NAMALWA (cell line): ENCODE results near the gene UPP1.
"Not testable (repeated sequence)": the region's sequence is repeated elsewhere in the genome, so short reads cannot be mapped to it uniquely, and the experiment has no call there.

ENCODE experiments used
- DNase-seq: peaks from one replicate; pipeline ENCODE4 v3.0.0-alpha.2; 2015; ENCODE audit warnings: low spot score

Gene UPP1

DNA sequence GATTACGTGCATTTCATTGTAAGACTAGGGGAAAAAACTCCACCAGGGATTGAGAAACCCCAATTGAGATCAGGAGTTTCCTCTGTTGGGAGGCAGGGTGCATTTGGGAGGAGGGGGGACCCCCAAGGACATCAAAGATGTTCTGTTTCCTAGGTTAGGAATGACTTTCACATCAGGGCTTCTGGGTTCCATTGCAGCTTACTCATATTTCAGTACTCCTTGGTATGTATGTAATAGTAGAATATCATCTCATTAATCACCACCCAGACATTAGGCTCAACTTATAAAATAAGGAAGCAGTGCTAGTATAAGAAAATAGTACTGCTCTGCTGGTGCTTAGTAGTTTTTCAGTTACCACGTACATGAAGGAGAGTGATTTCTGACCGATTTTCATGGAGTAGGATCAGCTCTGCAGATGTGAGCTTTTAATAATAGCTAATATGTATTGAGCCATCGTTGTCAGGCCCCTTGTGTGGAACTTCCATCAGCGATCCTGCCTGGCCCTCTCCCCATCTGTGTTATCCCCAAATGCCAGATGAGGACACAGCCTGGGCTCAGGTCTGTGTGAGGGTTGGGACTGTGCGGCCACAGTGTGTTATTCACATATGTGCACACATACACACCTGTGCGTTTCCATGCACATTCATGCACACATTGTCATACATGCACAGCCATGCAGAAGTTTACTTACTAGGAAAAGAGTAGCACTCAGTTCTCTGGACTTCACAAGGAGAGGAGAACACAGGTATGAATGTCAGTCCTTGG, 23.5 kb downstream of the UPP1 start:
- DNase-seq: no peak

DNA sequence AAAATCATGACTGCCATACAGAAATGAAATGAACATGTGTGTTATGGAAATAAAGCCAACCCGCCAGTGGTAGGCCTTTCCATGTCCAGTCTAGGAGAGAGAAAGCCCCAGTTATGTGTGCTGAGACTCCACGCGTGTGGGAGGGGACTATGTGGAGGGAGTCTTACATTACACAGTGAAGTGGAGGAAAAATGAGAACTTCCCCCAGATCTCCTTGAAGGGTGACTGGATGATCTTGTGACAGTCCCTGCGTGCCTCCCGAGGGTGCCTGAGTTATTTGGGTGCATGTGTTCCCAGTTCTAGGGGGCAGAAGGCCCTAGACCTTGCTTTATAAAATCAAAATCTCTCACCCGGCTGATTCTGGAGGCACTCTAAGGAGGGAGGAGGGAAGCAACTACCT, 24.2 kb downstream of the UPP1 start:
- DNase-seq: no peak

DNA sequence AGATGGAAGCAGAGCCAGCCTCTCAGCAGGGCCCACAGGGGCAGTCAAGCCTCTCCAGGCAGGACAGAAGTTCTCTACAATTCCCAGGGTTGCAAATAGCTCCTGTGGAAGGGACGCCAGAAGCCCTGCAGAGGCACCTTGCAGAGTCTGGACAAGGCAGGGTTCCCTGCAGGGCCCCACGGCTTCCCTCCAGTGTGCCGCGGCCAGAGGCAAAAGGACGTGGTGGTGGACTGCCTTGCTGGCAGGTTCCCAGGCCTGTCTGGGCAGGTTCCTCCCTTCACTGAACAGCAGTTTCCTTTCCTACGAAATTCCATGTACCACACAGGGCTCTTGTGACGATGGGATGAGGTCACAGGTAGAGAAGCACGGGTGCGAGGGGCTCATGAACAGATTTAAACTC, 25.1 kb downstream of the UPP1 start:
- DNase-seq: no peak

DNA sequence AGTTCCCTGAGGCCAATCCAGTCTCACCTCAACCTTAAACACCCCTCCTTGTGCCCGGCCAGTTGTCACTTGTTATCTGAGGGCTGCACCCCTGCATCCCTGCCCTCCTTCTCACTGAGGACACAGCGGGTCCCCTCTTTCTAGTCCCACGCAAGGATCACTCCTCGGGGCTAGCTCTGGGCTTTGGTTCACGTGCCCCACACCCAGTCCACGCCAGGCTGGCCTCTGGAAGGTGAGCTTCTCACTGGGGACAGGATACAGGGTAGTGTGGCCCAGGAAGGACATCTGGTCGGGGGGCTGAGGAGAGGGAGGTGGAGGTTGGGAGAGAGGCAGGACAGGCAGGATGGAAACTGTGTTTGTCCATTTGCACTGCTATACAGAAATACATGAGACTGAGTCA, 25.5 kb downstream of the UPP1 start:
- DNase-seq: no peak

DNA sequence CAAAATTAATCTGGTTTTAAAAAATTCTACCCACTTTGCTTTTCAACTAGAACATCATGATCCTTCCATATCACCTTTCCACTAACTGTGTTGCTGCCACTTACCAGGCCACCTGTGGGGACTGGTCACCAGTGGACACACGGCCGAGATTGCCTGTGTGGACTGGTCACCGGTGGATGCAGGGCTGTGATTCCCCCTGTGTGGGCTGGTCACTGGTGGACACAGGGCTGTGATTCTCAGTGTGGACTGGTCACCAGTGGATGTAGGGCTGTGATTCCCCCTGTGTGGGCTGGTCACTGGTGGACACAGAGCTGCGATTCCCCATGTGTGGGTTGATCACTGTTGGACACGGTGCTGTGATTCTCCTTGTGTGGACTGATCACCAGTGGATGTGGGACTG, 27.0 kb downstream of the UPP1 start:
- no peak for DNase-seq

DNA sequence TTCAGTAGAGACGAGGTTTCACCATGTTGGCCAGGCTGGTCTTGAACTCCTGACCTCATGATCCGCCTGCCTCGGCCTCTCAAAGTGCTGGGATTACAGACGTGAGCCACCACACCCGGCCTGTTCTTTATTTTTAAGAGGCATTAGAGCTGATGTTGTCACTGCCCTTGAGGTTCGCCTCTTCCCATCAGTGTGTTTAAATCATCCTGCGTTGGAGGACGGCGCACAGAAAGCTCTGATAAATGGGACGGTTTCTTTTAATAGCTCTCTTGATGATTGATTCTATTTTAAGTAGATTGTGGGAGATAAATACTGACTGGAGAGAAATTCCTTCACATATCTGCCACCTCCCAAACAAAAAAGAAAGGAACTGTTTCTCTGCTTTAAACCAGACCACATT, 29.0 kb downstream of the UPP1 start:
- DNase-seq: no peak

DNA sequence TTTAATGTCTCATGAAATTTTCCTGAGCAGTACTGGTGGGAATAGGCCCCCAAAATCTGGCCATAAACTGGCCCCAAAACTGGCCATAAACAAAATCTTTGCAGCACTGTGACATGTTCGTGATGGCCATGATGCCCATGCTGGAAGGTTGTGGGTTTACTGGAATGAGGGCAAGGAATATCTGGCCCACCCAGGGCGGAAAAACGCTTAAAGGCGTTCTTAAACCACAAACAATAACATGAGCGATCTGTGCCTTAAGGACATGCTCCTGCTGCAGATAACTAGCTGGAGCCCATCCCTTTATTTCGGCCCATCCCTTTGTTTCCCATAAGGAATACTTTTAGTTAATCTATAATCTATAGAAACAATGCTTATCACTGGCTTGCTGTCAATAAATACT, 31.5 kb downstream of the UPP1 start:
- not testable (repeated sequence) for DNase-seq

DNA sequence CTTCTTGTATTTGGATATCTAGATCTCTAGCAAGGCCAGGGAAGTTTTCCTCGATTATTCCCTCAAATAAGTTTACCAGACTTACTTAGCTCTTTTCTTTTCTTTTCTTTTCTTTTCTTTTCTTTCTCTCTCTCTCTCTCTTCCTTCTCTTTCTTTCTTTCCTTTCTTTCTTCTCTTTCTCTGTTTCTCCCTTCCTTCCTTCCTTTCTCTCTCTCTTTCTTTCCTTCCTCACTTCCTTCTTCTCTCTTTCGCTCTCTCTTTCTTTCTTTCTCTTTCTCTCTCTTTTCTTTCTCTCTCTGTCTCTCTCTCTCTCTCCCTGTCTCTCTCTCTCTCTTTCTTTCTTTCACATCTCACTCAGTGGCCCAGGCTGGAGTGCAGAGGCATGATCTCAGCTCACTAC, 37.0 kb downstream of the UPP1 start:
- DNase-seq: no peak

DNA sequence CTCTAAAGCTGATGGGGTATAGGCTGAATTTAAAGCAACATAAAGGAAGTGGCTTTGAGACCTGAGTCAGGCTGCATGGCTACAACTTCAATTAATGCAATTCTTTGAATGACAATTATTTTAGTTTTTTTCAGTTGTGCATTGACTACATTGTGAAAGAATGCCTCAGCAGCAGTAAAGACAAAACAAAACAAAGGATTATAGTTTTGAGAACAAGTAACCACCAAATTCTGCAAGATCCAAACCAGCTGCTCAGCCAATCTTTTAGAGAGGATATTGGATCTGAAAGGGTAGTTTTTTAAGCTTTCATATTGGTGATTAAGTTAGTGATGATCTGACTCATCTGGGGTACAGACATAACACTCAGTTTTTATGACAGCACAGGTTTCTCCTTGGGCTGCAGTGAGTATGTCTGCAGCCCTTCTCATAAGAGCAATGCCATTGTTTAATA, 41.6 kb downstream of the UPP1 start:
- DNase-seq: no peak

DNA sequence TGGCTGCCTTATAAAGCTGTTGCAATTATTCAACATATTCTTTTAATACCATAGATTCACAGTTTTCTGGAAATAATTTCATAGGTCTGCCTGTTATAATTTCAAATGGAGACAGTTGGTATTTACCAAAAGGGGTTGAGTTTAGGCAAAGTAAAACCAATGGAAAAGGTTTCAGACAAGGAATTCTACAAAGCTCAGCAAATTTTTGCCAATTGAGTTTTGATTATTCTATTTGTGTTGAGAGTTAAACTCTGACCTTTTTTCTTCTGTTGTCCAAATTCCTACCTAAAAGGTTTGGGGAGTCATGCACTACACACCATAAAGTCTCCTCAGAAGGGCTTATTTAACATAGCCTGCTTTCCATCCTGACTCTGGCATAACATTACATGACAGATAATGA, 43.7 kb downstream of the UPP1 start:
- no peak for DNase-seq

DNA sequence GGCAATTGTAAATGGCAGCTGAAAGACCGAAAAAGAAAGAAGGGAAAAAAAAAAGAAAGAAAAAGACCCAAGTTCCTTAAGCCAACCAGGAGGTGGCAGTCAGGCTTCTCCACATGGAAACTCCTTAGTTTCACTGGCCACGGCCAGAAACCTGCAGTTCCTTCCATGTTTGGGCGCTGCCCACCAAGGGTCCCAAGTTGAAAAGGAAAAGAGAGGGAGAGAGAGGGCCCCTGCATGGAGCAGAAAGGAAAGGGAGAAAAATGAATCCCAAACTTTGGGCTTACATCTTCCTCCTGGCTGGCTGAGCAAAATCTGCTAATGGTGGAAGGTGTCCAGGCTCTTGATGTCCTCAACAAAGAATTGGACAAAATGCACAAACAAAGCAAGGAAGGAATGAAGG, 50.4 kb downstream of the UPP1 start:
- DNase-seq: no peak

DNA sequence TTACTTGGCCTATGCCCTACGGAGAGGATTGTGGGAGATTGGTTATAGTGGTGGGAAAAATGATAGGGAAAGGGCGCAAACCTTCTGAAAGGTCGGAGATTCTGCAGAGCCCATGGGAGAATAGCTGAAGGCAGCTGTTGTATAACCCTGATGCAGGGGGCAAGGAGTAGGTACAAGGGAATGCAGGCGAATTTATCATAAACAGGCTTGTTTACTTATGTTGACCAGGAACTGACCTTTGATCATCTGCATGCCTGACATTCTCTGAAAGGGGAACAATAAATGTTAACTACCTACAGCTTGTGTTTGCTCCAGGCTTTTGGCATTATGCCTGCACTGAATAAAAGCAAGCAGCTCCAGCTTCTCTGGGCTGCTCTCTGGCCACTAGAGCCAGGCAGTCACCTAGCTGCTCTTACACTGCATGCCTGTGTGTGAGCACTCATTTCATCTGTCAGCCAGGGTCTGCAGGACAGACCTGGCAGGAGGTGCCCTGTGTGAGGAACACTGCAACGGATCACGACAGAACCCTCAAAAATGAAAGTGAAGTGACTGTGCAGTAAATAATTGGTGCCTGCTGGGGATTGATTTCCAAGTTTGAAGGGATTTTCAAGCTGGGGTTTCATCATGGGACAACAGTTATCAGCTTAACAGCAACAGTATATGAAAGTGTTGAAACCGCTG, 51.1 kb downstream of the UPP1 start:
- no peak for DNase-seq

DNA sequence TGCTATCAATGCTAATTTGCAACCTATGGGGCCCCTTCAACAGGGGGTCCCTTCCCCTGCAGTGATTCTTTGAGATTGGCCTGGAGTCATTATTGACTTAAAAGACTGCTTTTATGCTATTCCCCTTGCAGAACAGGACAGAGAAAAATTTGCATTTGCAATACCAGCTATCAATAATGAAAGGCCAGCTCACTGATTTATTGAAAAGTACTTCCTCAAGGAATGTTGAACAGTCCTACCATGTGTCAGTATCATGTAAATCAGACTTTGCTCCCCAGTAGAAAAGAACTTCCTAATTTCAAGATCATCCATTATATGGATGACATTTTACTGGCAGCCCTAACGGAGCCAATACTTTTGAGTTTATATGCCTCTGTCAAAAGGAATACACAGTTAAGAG, 52.5 kb downstream of the UPP1 start:
- no peak for DNase-seq

DNA sequence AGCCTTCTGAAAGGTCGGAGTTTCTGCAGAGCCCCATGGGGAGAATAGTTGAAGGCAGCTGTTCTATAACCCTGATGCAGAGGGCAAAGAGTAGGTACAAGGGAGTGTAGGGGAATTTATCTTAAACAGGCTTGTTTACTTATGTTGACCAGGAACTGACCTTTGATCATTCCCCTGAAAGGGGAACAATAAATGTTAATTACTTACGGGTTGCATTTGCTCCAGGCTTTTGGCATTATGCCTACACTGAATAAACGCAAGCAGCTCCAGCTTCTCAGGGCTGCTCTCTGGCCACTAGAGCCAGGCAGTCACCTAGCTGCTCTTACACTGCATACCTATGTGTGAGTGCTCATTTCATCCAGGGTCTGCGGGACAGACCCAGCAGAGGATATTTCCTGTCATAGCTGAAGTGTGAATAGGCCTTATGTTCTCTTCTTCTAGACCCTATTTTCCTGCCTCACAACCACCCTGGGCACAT, 55.3 kb downstream of the UPP1 start:
- DNase-seq: no peak

DNA sequence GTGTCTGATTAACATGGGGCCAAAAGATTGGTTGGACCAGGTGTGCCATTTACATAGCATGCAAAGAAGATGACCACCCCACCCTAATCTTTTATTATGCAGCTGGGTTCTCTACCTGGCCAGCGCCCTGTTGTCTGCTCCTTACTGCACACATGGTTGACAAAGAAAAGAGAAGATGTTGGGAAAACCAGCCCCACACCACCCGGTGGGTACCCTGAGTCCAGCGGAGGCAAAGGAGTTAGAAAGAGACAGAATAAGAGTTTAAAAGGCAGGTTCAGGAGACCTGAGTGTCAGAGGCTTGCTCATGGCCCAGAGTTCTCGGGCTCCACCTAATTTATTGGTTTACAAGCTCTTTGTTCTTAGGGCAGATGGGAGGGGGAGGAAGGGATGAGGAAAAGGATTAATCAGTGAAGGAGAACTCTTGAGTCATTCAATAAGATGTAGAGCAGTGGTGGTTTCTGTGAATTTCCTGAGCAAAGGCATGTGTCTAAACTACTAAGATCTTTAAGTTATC, 58.1 kb downstream of the UPP1 start:
- no peak for DNase-seq

DNA sequence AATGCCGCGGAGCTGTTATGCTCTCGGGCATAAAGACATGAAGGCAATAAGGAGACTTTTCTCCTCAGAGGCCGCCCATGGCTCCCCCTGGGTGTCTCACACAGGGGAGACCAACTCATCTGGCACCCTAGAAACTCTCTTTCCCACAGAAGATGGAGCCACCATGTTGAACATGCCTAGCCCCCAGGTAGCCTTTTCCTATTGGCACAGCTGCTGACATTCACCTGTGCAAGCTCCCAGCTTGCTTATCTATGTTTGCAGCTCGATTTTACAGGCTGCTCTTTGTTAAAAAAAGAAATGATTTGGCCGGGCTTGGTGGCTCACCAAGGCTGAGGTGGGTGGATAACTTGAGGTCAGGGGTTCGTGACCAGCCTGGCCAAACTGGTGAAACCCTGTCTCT, 58.6 kb downstream of the UPP1 start:
- DNase-seq: not testable (repeated sequence)

DNA sequence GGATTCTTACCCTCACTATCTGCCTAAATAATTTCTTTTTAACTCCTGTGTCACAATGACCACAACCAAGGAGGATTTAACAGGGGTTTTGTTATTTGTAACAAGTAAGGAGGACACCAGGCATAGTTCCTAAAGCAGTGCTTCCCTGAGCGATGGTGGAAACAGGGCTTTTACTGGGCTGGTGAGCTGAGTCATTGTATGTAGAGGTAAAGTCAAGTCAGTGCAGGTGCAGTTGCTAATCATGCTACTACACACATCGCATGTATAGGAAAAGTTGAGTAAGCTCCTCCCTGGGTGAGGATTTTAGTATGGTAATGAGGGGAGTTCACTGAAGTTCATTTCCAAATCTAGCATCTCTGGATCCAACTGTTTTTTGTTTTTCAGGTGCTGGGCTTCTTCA, 59.2 kb downstream of the UPP1 start:
- DNase-seq: no peak

DNA sequence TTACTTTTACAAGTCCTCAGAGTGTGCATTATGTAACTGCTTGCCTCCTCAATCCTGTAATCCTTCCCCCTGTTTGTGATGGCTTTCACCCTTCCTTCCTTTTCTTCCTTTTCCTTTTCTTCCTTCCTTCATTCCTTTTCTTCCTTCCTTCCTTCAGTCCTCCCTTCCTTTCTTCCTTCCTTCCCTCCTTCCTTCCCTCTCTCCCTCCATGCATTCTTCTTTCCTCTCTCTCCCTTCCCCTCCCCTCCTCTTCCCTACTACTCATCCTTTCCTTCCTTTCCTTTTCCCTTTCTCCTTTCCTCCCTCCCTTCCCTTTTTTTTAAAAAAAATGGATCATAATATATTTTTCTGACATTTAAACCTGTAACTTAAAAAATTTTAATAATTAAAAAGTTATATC, 60.0 kb downstream of the UPP1 start:
- no peak for DNase-seq

DNA sequence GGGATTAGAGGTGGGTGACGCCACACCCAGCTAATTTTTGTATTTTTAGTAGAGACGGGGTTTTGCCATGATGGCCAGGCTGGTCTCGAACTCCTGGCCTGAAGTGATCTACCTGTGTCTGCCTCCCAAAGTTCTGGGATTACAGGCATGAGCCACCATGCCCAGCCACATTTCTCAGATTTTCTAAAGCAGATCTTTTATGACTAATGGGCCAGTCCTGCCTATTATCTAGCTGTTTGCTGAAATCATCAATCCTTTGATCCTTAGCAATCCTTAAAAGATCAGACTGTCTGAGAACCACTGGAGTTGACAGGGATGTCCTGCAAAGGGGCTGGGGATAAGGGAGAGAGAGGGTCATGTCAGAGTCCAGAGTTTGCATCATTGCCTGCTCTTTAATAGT, 61.0 kb downstream of the UPP1 start:
- no peak for DNase-seq

DNA sequence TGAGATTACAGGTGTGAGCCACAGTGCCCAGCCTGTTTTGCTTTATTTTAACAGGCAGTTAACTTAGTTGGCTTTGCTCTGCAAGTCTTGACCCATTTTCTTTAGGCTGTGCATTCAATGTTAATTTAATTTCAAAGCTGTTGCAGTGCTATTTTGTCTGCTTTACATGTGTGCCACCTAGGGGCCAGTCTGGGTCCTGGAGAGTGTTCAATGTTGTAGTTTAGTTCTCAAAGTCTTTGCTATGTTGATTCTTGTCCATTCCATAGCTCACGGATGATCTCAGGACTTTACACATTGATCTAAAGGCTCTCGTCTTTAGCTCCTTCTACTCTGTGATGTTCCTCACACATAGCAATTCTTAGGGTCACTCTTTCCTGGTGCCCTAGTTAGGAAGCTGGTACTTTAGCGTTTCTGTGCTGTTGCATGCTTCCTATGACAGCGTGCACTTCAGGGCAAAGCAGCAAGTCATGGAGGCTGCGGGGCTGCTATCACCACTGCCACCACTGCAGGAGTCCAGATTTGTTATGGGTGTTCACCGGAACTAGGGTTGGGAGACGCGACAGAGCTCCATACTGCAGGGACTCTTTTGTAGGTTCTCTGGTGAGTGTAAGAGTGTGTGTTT, 65.8 kb downstream of the UPP1 start:
- DNase-seq: peak; percentile 68
